SIG-M5 treated with dmso at 0.1 percent for 504 hours (cell line): Measurements from ENCODE around the gene MEFV.
A peak's percentile ranks its signal among the peaks of the same experiment; 100 is the strongest.
"Not testable (repeated sequence)": the region's sequence is repeated elsewhere in the genome, so short reads cannot be mapped to it uniquely, and the experiment has no call there.

Experiments
- DNase-seq: peaks from one replicate; lab custom pipeline; 2025; ENCODE audit not compliant: unreplicated experiment; lab: John Stamatoyannopoulos, UW

MEFV gene, protein sequence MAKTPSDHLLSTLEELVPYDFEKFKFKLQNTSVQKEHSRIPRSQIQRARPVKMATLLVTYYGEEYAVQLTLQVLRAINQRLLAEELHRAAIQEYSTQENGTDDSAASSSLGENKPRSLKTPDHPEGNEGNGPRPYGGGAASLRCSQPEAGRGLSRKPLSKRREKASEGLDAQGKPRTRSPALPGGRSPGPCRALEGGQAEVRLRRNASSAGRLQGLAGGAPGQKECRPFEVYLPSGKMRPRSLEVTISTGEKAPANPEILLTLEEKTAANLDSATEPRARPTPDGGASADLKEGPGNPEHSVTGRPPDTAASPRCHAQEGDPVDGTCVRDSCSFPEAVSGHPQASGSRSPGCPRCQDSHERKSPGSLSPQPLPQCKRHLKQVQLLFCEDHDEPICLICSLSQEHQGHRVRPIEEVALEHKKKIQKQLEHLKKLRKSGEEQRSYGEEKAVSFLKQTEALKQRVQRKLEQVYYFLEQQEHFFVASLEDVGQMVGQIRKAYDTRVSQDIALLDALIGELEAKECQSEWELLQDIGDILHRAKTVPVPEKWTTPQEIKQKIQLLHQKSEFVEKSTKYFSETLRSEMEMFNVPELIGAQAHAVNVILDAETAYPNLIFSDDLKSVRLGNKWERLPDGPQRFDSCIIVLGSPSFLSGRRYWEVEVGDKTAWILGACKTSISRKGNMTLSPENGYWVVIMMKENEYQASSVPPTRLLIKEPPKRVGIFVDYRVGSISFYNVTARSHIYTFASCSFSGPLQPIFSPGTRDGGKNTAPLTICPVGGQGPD

DNA sequence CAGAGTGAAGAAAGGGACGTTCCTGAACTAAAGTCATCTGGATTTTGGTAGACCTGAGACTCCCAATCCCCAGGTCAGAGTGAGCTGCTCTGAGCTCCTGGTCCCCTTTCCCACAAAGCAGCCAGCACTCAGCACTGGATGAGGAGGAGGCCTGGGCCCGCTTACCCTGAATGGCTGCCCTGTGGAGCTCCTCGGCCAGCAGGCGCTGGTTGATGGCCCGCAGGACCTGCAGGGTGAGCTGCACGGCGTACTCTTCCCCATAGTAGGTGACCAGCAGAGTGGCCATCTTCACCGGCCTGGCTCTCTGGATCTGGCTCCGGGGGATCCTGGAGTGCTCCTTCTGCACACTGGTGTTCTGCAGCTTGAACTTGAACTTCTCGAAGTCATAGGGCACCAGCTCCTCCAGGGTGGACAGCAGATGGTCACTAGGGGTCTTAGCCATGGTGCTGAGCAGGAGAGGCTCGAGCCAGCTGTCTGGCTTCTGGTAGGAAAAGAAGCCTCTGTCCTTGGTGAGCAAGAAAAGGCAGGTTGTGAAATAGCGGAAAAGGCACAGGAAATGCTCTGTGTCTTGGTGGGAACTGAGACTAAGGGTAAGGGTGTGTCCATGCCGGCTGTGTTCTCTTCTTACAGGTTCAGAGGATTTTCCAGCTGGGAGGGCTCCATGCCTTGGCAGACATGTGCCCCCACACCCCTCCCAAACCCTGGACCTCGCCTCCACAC is at the start of gene MEFV:
TSS of gene MEFV (minus strand) at position 488 of the 720 bp plus-strand sequence. CDS start at position 442, 46 bp downstream.
- DNase-seq = peak; percentile 80

DNA sequence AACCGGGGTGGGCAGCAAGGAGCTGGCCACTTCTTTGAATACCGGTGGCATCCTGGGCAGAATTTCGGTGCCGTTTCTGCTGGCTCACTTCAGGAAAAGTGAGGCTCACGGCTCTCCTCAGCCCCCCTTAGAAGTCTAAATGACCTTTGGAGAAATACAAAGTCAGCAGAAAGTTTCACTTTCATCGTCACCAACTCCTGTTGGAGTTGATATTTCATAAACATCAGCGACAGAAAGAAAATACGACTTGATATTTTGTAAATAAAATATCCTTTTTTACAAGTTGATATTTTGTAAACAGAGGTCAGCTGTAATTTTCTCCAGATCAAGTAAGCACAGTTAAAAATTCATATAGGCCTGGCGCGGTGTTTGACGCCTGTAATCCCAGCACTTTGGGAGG is 49.6 kb upstream of the MEFV start:
- DNase-seq = no peak

DNA sequence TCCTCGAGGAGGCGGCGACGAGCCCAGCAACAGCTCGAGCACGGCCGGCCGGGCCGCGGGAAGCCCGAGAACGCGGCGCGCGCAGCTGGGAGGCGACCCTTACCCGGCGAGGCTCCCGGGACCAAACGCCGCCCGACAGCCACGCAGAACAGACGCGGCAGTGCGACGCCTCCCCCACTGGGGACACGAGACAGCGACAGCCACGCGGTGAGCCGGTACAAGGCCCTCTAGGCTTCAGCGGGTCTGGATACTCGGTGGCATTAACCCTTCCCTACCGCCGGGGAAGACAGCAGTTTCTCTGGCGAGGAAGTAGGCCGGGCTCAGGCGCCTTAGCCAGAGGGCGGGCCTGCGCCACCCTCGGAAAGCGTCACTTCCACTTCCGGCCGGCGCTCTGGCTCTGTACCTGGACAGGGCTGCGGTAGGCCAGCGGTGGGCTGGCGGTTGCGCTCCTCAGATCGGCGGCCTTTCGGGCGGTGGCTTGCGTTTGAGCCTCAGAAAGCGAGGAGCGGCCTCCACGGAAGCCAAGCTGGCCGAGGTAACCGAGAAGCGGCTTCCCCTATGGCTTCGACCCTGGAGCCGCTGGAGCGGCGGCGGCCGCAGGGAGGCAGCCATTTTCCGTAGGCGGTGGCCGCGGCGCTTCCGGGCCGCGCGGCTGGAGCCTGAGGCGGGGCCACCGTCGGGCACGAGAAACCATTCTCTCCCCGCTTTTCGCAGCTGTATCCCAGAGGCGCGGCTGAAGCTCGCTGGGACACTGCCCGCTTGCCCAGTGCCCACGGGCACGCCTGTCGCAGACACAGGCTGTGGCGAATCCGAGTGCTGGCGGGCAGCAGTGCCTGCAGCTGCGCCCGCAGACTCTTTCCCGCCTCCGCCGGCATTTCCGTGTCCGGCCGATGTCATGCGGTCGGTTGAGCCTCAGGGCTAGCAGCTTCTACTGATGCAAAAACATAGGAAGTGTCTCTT is 49.0 kb upstream of the MEFV start, which contains the start of the genes TIGD7 and ZNF75A:
TSS of gene TIGD7 (minus strand) at position 322 of the 960 bp plus-strand sequence. CDS start 4,816 bp downstream, outside the sequence.
TSS of gene ZNF75A (plus strand) at position 389 of the 960 bp plus-strand sequence. CDS start 2,932 bp downstream, outside the sequence.
- peak; percentile 90 for DNase-seq

DNA sequence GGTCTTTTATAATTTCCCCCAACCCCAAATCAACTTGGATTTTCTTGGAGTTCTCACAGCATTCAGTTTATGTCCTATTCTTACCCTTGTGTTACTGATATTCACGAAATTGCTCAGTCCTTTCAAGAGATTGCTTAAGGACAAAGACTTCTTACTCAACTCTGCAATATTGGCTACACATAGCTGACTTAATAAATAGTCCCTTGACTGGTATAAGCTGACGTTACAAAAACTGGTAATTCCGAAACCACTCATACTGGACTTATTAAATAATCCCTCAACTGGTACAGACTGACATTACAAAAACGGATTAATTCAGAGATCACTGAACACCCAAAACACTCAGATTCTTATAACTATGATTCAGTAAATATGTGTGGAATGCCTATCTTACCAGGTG is 47.9 kb upstream of the MEFV start:
- no peak for DNase-seq

DNA sequence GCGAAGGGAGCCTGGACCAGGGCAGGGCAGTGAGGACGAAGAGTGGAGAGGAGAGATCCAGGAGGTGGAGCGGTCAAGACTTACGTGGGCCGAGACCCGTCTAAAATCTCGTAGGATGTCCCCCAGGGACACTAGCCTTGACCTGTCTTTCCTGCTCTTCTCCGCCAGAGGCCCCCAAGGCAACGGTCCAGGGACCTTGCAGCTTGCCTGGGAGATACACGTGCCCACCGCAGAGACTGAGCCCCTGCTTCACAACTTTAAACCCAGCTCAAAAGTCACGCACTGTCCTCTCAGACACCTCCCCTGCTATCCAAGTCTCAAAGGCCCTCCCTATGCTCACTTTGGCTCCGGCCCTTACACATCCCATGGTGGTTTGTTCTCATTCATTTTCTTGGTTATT is 39.4 kb upstream of the MEFV start:
- no peak for DNase-seq

DNA sequence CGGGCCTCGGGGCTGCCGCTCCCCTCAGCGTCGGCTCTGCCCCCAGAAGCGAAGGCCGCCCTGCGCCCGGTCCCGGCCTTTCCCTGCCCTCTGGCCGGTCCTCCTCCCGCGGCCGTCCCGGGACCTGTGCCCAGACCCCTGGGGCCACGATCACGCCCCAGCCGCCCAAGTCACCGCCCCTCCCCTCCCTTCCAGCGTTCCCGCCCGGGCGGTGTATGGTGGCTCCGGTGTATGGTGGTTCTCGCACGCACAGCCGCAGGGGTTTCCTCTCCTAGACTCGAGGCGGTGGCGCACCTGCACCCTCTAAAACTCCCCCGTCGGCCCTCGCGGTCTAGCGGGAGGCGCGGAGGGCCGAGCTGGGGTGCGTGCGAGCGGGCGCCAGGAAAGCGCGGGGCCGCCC is 38.8 kb upstream of the MEFV start:
- DNase-seq = no peak

DNA sequence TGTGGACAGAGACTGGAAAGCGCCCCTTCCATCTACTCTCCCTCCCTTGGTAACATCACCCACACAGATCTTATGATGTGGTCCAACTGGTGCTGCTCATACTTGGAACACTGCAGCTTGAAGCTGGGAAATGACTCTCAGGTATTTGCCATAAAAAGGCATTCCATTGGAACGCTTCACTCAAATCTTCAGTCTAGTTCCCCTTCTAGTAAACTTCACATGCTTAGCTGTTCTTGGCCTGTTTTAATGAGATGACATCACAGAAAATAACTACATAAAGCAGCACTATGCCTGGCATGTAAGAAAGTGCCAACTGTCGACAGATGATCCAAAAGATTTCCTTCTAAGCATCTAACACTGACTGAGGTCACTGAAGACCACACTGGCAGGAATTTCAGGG is 36.2 kb upstream of the MEFV start:
- DNase-seq = no peak

DNA sequence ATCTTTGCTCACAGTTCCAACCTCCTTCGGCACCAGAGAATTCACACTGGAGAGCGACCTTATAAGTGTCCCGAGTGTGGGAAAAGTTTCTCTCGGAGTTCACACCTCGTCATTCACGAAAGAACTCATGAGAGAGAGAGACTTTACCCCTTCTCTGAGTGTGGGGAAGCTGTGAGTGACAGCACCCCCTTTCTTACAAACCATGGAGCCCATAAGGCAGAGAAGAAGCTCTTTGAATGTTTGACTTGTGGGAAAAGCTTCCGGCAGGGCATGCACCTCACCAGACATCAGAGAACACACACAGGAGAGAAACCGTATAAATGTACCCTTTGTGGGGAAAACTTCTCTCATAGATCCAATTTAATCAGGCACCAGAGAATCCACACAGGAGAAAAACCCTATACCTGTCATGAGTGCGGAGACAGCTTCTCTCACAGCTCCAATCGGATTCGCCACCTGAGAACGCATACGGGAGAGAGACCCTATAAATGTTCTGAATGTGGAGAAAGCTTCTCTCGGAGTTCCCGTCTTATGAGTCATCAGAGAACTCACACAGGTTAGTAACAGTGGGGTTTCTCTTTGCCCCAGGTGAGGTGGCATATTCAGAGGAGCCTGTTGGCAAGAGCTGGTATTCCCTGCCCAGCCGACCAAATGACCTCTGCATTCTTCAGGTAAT is 33.7 kb upstream of the MEFV start:
- DNase-seq = no peak

DNA sequence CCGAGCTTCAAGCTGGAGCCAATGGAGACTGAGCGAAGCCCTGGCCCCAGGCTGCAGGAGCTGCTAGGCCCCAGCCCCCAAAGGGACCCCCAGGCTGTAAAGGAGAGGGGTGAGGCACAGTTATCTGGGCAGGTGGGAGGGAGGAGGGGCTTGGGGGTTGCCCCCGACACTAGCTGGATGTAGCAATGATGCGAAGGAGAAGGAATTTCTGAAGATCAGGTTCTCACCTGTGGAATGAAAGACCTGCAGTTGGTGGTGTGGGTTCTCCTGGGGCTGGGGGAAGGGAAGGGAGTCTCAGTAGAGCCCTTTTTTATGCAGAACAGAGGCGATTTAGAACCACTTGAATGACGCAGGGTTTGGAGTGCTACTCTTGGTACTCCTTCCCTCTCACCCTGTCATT is 28.7 kb upstream of the MEFV start:
- no peak for DNase-seq

DNA sequence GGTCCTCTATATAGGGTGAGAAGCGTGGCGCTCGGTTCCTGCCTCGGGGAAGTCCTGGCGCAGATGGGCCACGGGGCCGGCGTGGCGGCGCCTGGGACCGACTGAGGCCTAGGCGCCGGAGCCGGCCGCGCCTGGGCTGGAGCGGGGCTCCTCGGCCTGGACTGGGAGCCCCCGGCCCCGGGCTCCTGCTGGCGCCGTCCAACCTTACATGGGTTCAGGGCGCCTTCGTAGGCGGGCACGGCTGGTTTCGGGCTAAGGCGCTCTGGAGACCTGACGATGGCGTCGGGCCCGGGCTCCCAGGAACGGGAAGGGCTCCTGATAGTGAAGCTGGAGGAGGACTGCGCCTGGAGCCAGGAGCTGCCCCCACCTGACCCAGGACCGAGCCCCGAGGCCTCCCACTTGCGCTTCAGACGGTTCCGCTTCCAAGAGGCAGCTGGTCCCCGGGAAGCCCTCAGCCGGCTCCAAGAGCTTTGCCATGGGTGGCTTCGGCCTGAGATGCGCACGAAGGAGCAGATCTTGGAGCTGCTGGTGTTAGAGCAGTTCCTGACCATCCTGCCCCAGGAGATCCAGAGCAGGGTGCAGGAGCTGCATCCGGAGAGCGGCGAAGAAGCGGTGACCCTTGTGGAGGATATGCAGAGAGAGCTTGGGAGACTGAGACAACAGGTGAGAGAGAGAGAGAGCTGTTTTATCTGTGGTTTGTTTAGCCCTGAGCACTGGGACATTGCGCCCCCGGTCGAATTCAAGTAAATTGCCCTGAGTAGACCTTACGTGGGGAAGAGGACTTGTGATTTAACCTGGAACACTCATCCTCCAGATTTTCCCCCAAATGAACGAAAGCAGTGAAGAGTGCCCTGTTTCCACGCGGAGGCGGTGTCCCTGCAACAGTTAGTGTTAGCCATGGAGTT is 27.4 kb upstream of the MEFV start:
- DNase-seq = no peak

DNA sequence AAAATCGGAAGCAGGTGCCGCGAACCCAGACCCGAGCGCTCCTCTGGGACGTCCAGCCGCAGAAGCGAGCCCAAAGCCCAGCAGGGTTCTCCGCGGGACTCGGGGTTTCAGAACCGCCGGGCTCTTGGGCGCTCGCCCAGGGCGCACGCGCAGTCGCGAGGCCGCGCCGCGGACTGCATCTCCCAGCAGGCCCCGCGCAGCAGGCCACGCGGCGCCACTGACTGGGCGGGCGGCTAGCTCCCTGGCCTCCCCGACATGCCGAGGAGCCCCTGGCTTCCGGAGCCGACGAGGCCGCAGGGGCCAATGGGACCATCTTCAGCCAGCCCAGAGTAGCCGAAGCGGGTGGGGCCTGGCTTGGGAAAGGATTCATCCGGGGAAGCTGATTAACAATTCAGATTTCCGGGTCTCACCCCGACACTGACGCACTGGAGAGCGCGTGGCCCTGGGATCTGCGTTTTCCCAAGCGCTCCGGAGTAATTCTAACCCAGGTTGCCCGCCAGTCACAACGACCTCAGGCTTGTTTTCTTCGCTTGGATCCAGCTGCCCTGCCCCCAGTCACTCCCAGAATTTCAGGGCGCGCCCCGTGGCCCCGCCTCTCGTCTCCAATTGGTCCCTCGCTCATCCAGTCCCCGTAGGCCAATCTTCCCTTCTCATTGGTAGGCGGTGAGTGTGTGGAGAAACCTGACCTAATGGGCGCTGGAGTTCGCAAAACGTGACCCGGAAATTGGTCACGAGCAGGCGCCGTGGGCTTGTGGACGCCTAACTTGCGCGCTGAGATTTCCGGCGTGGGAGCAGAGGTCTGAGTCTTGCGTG is 26.5 kb upstream of the MEFV start, which contains the start of gene ZNF263:
TSS of gene ZNF263 (plus strand) at position 762 of the 813 bp plus-strand sequence. CDS start 328 bp downstream, outside the sequence.
- DNase-seq = peak; percentile 98

DNA sequence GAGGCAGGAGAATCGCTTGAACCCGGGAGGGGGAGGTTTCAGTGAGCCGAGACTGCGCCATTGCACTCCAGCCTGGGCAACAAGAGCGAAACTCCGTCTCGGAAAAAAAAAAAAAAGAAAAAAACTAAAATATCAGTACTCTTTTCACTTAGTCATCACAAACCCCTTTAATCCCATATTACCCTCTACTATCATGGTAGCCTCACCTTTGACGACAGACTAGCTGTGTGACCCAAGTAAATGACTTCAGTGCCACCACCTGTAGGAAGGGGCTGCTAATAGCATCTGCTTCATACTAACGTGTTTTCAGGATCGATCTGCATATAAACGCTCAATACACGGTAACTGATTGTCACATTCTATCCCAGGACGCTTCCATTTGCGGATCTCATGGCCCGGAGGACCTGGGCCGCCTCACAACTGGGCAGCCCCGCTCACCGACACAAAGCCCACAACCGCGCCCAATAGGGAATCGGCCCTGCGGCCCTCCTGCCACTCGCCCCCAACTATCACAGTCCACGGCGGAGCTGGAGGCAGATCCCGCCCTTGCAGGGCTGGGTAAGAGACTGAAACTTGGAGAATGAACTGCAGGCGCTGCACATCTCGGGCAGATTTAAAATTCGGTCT is 25.8 kb upstream of the MEFV start:
- peak; percentile 63 for DNase-seq

DNA sequence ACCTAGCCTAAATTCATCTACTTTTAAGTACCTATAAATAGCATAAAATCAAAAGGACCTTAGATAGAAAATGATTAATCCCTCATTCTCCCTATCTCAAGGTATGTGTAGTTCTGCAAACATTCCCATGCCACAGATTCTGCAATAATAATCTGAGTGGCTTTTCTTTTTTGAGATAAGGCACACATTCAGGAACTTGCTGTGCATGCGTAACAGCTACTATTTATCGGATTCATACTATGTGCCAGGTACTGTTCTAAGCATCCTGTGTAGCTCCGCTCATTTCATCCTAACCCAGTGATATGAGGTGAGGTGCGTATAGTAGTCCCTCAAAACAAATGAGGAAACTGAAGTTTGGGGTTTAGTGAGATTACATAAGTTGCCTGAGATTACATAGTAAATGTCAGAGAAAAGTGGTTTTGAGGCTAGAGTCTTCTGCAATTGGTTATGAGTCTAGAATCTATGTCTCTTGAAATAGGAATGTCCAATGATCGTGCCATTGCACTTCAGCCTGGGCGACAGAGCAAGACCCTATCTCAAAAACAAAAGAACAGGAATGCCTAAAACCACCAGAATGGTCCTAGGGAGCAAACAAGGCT is 24.9 kb upstream of the MEFV start:
- DNase-seq = peak; percentile 46

DNA sequence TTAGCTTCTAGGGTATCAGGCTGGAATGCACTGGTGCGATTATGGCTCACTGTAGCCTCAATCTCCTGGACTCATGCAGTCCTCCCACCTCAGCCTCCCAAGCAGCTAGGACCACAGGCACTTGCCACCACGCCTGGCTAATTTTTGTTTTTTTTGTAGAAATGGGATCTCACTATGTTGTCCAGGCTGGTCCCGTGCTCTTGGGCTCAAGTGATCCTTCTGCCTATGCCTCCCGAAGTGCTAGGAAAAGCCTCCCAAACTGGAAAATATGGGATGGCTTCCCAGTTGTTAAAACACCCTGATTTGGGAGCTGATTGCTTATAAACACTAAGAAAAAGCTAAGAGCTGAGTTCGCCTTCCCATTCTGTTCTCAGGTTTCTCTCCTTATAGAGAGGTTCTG is 20.2 kb upstream of the MEFV start:
- no peak for DNase-seq

DNA sequence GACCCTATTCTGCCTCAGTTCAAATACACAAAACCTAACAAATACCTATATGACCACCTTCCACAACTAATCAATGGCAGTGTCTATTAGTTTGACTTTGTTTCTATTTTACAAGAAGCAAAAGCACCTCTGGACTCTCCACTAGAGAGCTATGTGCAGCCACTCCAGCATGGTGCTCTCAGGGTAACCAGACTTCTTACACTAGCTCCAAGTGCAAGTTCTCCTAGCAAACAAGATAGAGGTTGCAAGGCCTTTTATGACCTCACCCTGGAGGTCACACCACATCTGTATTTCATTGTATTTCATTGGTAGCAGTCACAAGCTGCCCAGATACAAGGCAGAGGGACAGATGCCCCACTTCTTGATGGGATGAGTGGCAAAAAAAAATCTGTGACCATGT is 18.5 kb upstream of the MEFV start:
- DNase-seq = no peak

DNA sequence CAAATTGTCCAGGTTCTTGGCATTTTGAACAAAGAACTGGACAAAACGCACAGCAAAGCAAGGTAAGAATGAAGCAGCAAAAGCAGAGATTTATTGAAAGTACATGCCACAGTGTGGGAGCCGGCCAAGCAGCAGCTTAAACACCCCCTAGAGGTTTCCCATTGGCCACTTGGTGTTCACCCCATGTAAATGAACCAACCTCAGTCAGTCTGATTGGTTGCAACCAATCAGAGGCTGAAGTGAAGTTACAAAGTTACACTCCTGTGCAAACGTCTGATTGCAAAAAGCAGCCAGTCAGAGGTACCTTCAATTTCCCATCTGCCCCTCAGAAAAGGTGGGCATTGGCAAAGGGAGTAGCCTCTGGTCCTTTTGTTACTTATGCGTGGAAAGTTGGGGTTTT is 18.1 kb upstream of the MEFV start:
- no peak for DNase-seq

DNA sequence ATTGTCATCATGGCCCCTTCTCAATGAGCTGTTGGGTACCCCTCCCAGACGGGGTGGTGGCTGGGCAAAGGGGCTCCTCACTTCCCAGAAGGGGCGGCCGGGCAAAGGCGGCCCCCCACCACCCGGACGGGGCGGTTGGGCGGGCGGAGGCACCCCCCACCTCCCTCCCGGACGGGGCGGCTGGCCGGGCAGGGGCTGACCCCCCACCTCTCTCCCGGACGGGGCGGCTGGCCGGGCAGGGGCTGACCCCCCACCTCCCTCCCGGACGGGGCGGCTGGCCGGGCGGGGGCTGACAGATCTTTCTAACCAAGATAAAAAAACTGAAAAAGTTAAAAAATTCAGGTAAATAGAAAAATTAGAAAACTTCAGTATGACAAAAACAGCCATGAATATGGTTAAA is 14.8 kb upstream of the MEFV start:
- DNase-seq = not testable (repeated sequence)
